HepG2 (cell line): ENCODE data around the gene MLST8. TPM values are rescaled to one million over a fixed set of nuclear protein-coding genes. Genes with fewer than 3 reads are reported as not detected.

Source experiments
- AKNA ChIP-seq: sonication (generic); formaldehyde crosslinking; IDR thresholded peaks from 2 replicates; pipeline ENCODE4 v1.4.0; 2020; ENCODE audit warnings: missing genetic modification reagents, borderline replicate concordance
- HDAC2 ChIP-seq: sonication (generic); formaldehyde crosslinking; IDR thresholded peaks from 2 replicates; pipeline ENCODE4 v1.4.0; 2020; ENCODE audit warnings: missing genetic modification reagents
- MBNL3 ChIP-seq: fragments of 250-450 bp; sonication (Bioruptor Pico); conservative IDR thresholded peaks from 2 replicates; pipeline ENCODE4 v1.8.0; 2022; ENCODE audit warnings: mild to moderate bottlenecking, inconsistent platforms
- MYNN ChIP-seq: sonication (generic); formaldehyde crosslinking; IDR thresholded peaks from 2 replicates; pipeline ENCODE4 v1.4.0; 2020; ENCODE audit warnings: mild to moderate bottlenecking, low read depth, missing genetic modification reagents
- NKX3-1 ChIP-seq: sonication (generic); formaldehyde crosslinking; IDR thresholded peaks from 2 replicates; pipeline ENCODE4 v1.5.0; 2020; ENCODE audit warnings: missing genetic modification reagents
- PAX8 ChIP-seq: sonication (generic); formaldehyde crosslinking; IDR thresholded peaks from 2 replicates; pipeline ENCODE4 v1.8.0; 2022; ENCODE audit warnings: mild to moderate bottlenecking, missing genetic modification reagents, borderline replicate concordance
- SNAPC2 ChIP-seq: sonication (generic); formaldehyde crosslinking; IDR thresholded peaks from 2 replicates; pipeline ENCODE4 v1.8.1; 2022; ENCODE audit warnings: mild to moderate bottlenecking, missing genetic modification reagents
- SP1 ChIP-seq, 2 experiments: fragments of 450-650 bp in 1 of 2; sonication (generic) in 1 of 2; formaldehyde crosslinking in 1 of 2; IDR thresholded peaks; 2 replicates each; pipeline versions ENCODE4 v1.4.0 to v1.6.1; 2016 to 2020; ENCODE audit warnings: missing genetic modification reagents in 1 of 2
- ZKSCAN5 ChIP-seq: sonication (generic); formaldehyde crosslinking; IDR thresholded peaks from 2 replicates; pipeline ENCODE4 v1.5.1; 2020; ENCODE audit warnings: mild to moderate bottlenecking, missing genetic modification reagents
- ZNF143 ChIP-seq: sonication (generic); formaldehyde crosslinking; IDR thresholded peaks from 2 replicates; pipeline ENCODE4 v1.4.0; 2020; ENCODE audit warnings: missing genetic modification reagents
- ZNF557 ChIP-seq: sonication (generic); formaldehyde crosslinking; IDR thresholded peaks from 2 replicates; pipeline ENCODE4 v1.4.0; 2020; ENCODE audit warnings: missing genetic modification reagents
- ZNF792 ChIP-seq: IDR thresholded peaks from 2 replicates; pipeline ENCODE4 v1.6.1; 2016
- ZSCAN9 ChIP-seq: IDR thresholded peaks from 2 replicates; pipeline ENCODE4 v1.6.1; 2016; ENCODE audit warnings: borderline replicate concordance
- polyA plus RNA-seq, 8 experiments: library from polyadenylated mRNA; depleted of rRNA in 3 of 8; stranded (reverse) in 7 of 8; unstranded in 1 of 8; fragments of >200 nt; fragmentation: Illumina TruSeq in 4 of 8; extraction: Trizol in 4 of 8; gene quantifications; 2 replicates each; pipeline versions ENCODE4 v1.2.1 to v1.2.3, GENCODE V29; 2011 to 2016; ENCODE audit warnings: low read depth in 4 of 8, missing spikeins in 1 of 8, mixed read lengths in 1 of 8; ENCODE audit not compliant: insufficient read depth in 1 of 8
- total RNA-seq, 5 experiments: library from RNA; depleted of rRNA; stranded (reverse); fragments of >200 nt; fragmentation: Illumina TruSeq; extraction: Trizol; gene quantifications; 2 replicates each; pipeline ENCODE4 v1.2.3, GENCODE V29; 2016; ENCODE audit warnings: low read depth in 1 of 5
- TF ChIP-seq, protein P1 (sequence below): sonication (generic); formaldehyde crosslinking; IDR thresholded peaks from 2 replicates; pipeline ENCODE4 v1.8.0; 2022; ENCODE audit warnings: missing genetic modification reagents, mild to moderate bottlenecking, borderline replicate concordance
- TF ChIP-seq, protein P2 (sequence below): sonication (generic); formaldehyde crosslinking; IDR thresholded peaks from 2 replicates; pipeline ENCODE4 v1.8.1; 2023; ENCODE audit warnings: mild to moderate bottlenecking, missing genetic modification reagents
- TF ChIP-seq, protein P3 (sequence below): sonication (generic); formaldehyde crosslinking; IDR thresholded peaks from 2 replicates; pipeline ENCODE4 v1.8.0; 2022; ENCODE audit warnings: missing genetic modification reagents, mild to moderate bottlenecking, moderate library complexity, borderline replicate concordance
- TF ChIP-seq, protein P4 (sequence below): sonication (generic); formaldehyde crosslinking; IDR thresholded peaks from 2 replicates; pipeline ENCODE4 v1.8.1; 2023; ENCODE audit warnings: mild to moderate bottlenecking, missing genetic modification reagents, borderline replicate concordance
- TF ChIP-seq, protein P5 (sequence below): sonication (generic); formaldehyde crosslinking; IDR thresholded peaks from 2 replicates; pipeline ENCODE4 v1.4.0; 2020; ENCODE audit warnings: missing genetic modification reagents

MLST8 gene
- total and polyA plus RNA-seq, 2 of the 13 experiments (the other 11 are each of a cell fraction or from before 2014, with no cell fraction given), result 30.8 to 72.7 TPM

DNA sequence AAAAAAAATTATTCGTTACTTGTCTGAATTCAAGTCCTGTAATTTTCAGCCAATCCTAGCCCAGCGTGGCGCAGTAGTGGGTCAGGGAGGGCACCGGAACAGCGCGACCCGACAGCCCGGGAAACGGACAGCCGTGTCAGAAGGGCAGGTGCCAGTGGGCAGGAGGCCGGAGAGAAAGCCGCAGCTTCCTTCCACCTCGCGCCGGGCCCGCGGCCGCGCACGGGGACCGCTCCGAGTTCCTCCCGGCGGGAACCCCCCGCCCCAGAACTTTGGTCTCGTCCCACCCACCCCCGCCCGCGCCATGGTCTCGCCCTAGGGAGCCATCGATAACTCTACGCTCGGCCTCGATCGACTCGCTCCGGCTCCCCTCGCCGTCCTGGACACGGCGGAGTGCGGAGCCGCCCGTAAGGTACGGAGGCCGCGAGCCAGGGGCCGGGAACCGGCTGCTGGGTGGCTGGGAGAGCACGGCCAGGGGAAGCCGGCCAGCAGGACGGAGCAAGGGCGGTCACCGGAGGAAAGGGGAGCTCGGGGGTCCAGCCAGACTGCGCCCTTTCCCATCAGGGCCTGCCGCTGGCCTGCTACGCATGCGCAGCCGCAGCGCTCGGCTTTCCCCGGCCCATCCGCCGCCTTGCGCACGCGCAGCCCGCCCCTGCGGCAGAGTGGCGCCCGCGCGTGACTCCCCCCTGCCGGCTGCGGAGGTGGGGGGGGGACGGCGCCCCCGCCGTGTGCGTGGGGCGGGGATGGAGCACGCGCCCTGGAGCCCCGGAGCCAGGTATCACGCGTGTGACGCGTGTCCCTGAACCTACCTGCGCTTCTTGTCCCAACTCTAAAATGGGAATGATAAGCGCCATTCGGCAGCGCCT, at the start of gene MLST8 (continued):
- TF ChIP-seq AKNA (peak; percentile 18; the same call in 1 of the 2 replicates), ZKSCAN5 (CRISPR knock-in tag) (0 out of 2 replicates have a peak, but pooled peaks have one; percentile 24), MYNN (CRISPR knock-in tag) (0 out of 2 replicates have a peak, but pooled peaks have one; percentile 68), ZNF557 (no peak), SP1 (IDR thresholded peaks at IDR 0.05) (no peak), SP1 (CRISPR knock-in tag; IDR thresholded peaks at IDR 0.05) (0 out of 2 replicates have a peak, but pooled peaks have one; percentile 42), ZSCAN9 (CRISPR knock-in tag) (peak; percentile 62; the same call in 1 of the 2 replicates), NKX3-1 (CRISPR knock-in tag) (0 out of 2 replicates have a peak, but pooled peaks have one; percentile 26), ZNF143 (CRISPR knock-in tag) (peak; percentile 49), HDAC2 (CRISPR knock-in tag) (peak; percentile 50), SNAPC2 (peak; percentile 32; the same call in 1 of the 2 replicates), PAX8 (CRISPR knock-in tag) (no peak), MBNL3 (CRISPR knock-in tag) (no peak), ZNF792 (CRISPR knock-in tag) (peak; percentile 40)
- TF ChIP-seq, protein P1, sequence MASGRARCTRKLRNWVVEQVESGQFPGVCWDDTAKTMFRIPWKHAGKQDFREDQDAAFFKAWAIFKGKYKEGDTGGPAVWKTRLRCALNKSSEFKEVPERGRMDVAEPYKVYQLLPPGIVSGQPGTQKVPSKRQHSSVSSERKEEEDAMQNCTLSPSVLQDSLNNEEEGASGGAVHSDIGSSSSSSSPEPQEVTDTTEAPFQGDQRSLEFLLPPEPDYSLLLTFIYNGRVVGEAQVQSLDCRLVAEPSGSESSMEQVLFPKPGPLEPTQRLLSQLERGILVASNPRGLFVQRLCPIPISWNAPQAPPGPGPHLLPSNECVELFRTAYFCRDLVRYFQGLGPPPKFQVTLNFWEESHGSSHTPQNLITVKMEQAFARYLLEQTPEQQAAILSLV (CRISPR knock-in tag), result peak; percentile 77; the same call in 1 of the 2 replicates
- TF ChIP-seq, protein P2, sequence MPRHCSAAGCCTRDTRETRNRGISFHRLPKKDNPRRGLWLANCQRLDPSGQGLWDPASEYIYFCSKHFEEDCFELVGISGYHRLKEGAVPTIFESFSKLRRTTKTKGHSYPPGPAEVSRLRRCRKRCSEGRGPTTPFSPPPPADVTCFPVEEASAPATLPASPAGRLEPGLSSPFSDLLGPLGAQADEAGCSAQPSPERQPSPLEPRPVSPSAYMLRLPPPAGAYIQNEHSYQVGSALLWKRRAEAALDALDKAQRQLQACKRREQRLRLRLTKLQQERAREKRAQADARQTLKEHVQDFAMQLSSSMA (CRISPR knock-in tag), result peak; percentile 60; the same call in 1 of the 2 replicates
- TF ChIP-seq, protein P3, sequence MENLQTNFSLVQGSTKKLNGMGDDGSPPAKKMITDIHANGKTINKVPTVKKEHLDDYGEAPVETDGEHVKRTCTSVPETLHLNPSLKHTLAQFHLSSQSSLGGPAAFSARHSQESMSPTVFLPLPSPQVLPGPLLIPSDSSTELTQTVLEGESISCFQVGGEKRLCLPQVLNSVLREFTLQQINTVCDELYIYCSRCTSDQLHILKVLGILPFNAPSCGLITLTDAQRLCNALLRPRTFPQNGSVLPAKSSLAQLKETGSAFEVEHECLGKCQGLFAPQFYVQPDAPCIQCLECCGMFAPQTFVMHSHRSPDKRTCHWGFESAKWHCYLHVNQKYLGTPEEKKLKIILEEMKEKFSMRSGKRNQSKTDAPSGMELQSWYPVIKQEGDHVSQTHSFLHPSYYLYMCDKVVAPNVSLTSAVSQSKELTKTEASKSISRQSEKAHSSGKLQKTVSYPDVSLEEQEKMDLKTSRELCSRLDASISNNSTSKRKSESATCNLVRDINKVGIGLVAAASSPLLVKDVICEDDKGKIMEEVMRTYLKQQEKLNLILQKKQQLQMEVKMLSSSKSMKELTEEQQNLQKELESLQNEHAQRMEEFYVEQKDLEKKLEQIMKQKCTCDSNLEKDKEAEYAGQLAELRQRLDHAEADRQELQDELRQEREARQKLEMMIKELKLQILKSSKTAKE, result 0 out of 2 replicates have a peak, but pooled peaks have one; percentile 41
- TF ChIP-seq, protein P4, sequence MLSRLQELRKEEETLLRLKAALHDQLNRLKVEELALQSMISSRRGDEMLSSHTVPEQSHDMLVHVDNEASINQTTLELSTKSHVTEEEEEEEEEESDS, result peak; percentile 45; the same call in 1 of the 2 replicates
- TF ChIP-seq, protein P5, sequence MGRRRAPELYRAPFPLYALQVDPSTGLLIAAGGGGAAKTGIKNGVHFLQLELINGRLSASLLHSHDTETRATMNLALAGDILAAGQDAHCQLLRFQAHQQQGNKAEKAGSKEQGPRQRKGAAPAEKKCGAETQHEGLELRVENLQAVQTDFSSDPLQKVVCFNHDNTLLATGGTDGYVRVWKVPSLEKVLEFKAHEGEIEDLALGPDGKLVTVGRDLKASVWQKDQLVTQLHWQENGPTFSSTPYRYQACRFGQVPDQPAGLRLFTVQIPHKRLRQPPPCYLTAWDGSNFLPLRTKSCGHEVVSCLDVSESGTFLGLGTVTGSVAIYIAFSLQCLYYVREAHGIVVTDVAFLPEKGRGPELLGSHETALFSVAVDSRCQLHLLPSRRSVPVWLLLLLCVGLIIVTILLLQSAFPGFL (CRISPR knock-in tag), result no peak
